HCT116 (cell line): Measurements from ENCODE around the gene COA8. TPM values are rescaled to one million over a fixed set of nuclear protein-coding genes. Genes with fewer than 3 reads are reported as not detected.

ENCODE experiments used
- ATAC-seq: fragments of 200-7000 bp; cut with Tn5 transposase; 2 replicates; pipeline ENCODE4 v1.9.1; 2020; ENCODE audit warnings: mild to moderate bottlenecking, moderate library complexity
- BruUV-seq: library from RNA; stranded (reverse); fragments of 400-500 nt; replicated peaks from 2 replicates; lab custom pipeline; 2021; lab: Mats Ljungman, UMichigan
- CTCF ChIA-PET: fragments of 300-600 bp; sonication (Branson Sonifier 250); formaldehyde crosslinking; loops from one replicate; lab custom pipeline; 2021; ENCODE audit warnings: antibody characterized with exemption; lab: Charles Lee
- POLR2A ChIA-PET: fragments of 300-600, 350-600 bp; sonication (Branson Sonifier 250); formaldehyde crosslinking; loops from one replicate; lab custom pipeline; 2021; ENCODE audit warnings: antibody characterized with exemption; lab: Charles Lee
- RAD21 ChIA-PET, 2 experiments: fragments of 300-600 bp; sonication (Branson Sonifier 250); formaldehyde crosslinking; loops; one replicate each; lab custom pipeline; 2023; ENCODE audit warnings: low total read pairs in 2 of 2; ENCODE audit not compliant: uncharacterized antibody in 2 of 2, unreplicated experiment in 2 of 2, low non-redundant PET in 1 of 2; lab: Charles Lee
- DNase-seq: peaks from one replicate; pipeline ENCODE4 v3.0.0-alpha.2; 2010; ENCODE audit warnings: low read depth, low spot score
- H2AFZ ChIP-seq: fragments of 200-600 bp; shearing (Covaris generic), sonication (generic); 2 replicates; pipeline ENCODE4 v1.6.1; 2017; ENCODE audit warnings: low read depth, mixed run types, mixed read lengths, antibody characterized with exemption, low read length; ENCODE audit not compliant: poor library complexity, severe bottlenecking
- H3K27ac ChIP-seq: 2 replicates; pipeline ENCODE4 v1.5.1; 2012; ENCODE audit warnings: low read depth, low read length
- H3K27me3 ChIP-seq: fragments of 200-600 bp; sonication (generic); 2 replicates; pipeline ENCODE4 v1.6.1; 2016; ENCODE audit warnings: mixed run types, low read length, mixed read lengths; ENCODE audit not compliant: insufficient read depth
- H3K36me3 ChIP-seq, 2 experiments: fragments of 200-500 bp in 1 of 2; fragments of 200-600 bp in 1 of 2; sonication (Bioruptor generic) in 1 of 2; sonication (generic) in 1 of 2; 2 replicates each; pipeline versions ENCODE4 v1.5.1 to v1.6.1; 2014 to 2016; ENCODE audit warnings: low read length in 2 of 2, inconsistent platforms in 1 of 2, mixed read lengths in 1 of 2, mixed run types in 1 of 2; ENCODE audit not compliant: insufficient read depth in 2 of 2, control insufficient read depth in 1 of 2
- H3K4me1 ChIP-seq, 2 experiments: fragments of 200-600 bp in 1 of 2; sonication (generic) in 1 of 2; 2 replicates each; pipeline versions ENCODE4 v1.5.1 to v1.6.1; 2012 to 2017; ENCODE audit warnings: low read length in 2 of 2, inconsistent platforms in 1 of 2, mild to moderate bottlenecking in 1 of 2, mixed read lengths in 1 of 2, mixed run types in 1 of 2, moderate library complexity in 1 of 2; ENCODE audit not compliant: insufficient read depth in 2 of 2, control insufficient read depth in 1 of 2
- H3K4me2 ChIP-seq: fragments of 200-600 bp; sonication (generic); 2 replicates; pipeline ENCODE4 v1.6.1; 2017; ENCODE audit warnings: mixed run types, low read length, mixed read lengths
- H3K4me3 ChIP-seq, 2 experiments: fragments of 200-600 bp in 1 of 2; sonication (generic) in 1 of 2; replicated peaks in 1 of 2; 2 replicates each; pipeline ENCODE4 v1.5.1; 2011 to 2016; ENCODE audit warnings: low read length in 2 of 2, control low read depth in 1 of 2, low read depth in 1 of 2, mild to moderate bottlenecking in 1 of 2, mixed read lengths in 1 of 2, mixed run types in 1 of 2
- H3K79me2 ChIP-seq: fragments of 200-600 bp; sonication (generic); 2 replicates; pipeline ENCODE4 v1.6.1; 2017; ENCODE audit warnings: mild to moderate bottlenecking, mixed run types, low read length, moderate library complexity, mixed read lengths; ENCODE audit not compliant: insufficient read depth
- H3K9ac ChIP-seq: fragments of 200-600 bp; sonication (generic); 2 replicates; pipeline ENCODE4 v1.6.1; 2016; ENCODE audit warnings: low read length, mixed read lengths
- H3K9me2 ChIP-seq: fragments of 200-600 bp; sonication (generic), shearing (Covaris generic); 2 replicates; pipeline ENCODE4 v1.6.1; 2017; ENCODE audit warnings: mixed run types, mild to moderate bottlenecking, moderate library complexity; ENCODE audit not compliant: insufficient read depth
- H3K9me3 ChIP-seq, 2 experiments: fragments of 200-500 bp in 1 of 2; fragments of 200-600 bp in 1 of 2; sonication (Bioruptor generic) in 1 of 2; sonication (generic) in 1 of 2; 2 replicates each; pipeline ENCODE4 v1.6.1; 2014 to 2017; ENCODE audit warnings: low read length in 2 of 2, mixed read lengths in 2 of 2, inconsistent platforms in 1 of 2, low read depth in 1 of 2, mild to moderate bottlenecking in 1 of 2, mixed run types in 1 of 2, moderate library complexity in 1 of 2; ENCODE audit not compliant: control insufficient read depth in 1 of 2, insufficient read depth in 1 of 2
- H4K20me1 ChIP-seq: fragments of 200-600 bp; sonication (generic), shearing (Covaris generic); 2 replicates; pipeline ENCODE4 v1.6.1; 2017; ENCODE audit warnings: mixed run types, mild to moderate bottlenecking, moderate library complexity; ENCODE audit not compliant: insufficient read depth
- ELF1 ChIP-seq: IDR thresholded peaks from 2 replicates; pipeline ENCODE4 v1.6.1; 2012; ENCODE audit warnings: low read depth, borderline replicate concordance
- JUND ChIP-seq: IDR thresholded peaks from 2 replicates; pipeline ENCODE4 v1.6.1; 2012
- SRF ChIP-seq: IDR thresholded peaks from 2 replicates; pipeline ENCODE4 v1.6.1; 2012; ENCODE audit warnings: low read depth
- TCF7L2 ChIP-seq: IDR thresholded peaks from 2 replicates; pipeline ENCODE4 v1.7.0; 2011; ENCODE audit warnings: borderline replicate concordance, inconsistent platforms; ENCODE audit not compliant: insufficient read depth, insufficient read length; ENCODE audit errors: extremely low read depth
- YY1 ChIP-seq: IDR thresholded peaks from 2 replicates; pipeline ENCODE4 v1.6.1; 2011; ENCODE audit warnings: low read length, low read depth, moderate library complexity, mild to moderate bottlenecking; ENCODE audit not compliant: insufficient replicate concordance; ENCODE audit errors: extremely low read depth
- ZFX ChIP-seq: fragments of 450-650 bp; IDR thresholded peaks from 2 replicates; pipeline ENCODE4 v1.6.1; 2017
- intact Hi-C: fragments of 100-400 bp; cut with micrococcal nuclease; formaldehyde crosslinking; loops from 2 replicates; pipeline ENCODE4 v1.10.0; 2022
- total RNA-seq: library from RNA; stranded (reverse); gene quantifications from one replicate; pipeline ENCODE4 v1.2.1, GENCODE V29; 2021; ENCODE audit not compliant: unreplicated experiment
- TF ChIP-seq, protein P1 (sequence below), 3 experiments: fragments of 200-600 bp in 1 of 3; sonication (generic) in 1 of 3; IDR thresholded peaks in 2 of 3; conservative IDR thresholded peaks in 1 of 3; 2 replicates each; pipeline ENCODE4 v1.5.1; 2012 to 2017; ENCODE audit warnings: low read depth in 2 of 3, low read length in 2 of 3, antibody characterized with exemption in 1 of 3, borderline replicate concordance in 1 of 3, control low read depth in 1 of 3, mild to moderate bottlenecking in 1 of 3, mixed read lengths in 1 of 3, mixed run types in 1 of 3, moderate library complexity in 1 of 3; ENCODE audit not compliant: insufficient read depth in 1 of 3
- TF ChIP-seq, protein P2 (sequence below): IDR thresholded peaks from 2 replicates; pipeline ENCODE4 v1.6.1; 2011; ENCODE audit warnings: mild to moderate bottlenecking, low read length, moderate library complexity; ENCODE audit not compliant: insufficient replicate concordance; ENCODE audit errors: extremely low read depth
- TF ChIP-seq, protein P3 (sequence below): IDR thresholded peaks from 2 replicates; pipeline ENCODE4 v1.6.1; 2012

The COA8 gene
- total RNA-seq, 1 experiment from 2014 or later, result 29.4 TPM

DNA sequence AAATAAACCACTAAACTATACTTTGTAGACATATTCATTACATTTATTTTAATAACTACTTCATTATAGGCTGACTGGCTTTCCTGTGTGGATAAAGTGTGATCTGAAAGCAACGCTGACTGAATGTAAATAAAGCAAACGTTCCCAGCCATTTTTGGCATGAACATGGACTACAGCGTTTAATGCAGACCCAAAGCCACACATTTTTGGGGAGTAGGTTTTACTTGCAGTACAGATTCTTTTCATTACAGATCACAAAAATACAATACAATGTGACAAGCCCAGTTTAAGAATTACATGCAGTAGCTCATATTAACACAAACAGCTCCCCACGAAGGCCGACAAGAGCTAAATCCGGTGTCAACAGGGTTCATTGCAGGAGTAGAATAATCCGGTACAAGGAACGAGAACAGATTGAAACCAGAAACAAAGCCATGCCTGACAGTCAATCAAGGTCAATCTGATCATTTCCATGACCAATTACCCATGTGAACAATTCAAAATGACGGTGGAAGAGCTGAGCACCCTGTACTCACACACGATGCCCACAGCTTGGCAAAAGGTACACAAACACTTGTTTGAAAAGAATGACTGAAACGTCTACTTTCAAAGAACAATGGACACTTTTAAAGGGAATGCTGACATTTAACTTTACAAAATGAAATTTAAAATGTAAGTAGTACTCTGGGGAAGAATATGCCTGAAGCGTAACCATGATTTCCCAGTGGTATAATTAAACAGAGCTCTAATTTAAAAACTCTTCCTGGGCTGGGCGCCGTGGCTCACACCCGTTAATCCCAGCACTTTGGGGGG, 5.6 kb upstream of the COA8 start (continued):
- TF ChIP-seq, protein P1, sequence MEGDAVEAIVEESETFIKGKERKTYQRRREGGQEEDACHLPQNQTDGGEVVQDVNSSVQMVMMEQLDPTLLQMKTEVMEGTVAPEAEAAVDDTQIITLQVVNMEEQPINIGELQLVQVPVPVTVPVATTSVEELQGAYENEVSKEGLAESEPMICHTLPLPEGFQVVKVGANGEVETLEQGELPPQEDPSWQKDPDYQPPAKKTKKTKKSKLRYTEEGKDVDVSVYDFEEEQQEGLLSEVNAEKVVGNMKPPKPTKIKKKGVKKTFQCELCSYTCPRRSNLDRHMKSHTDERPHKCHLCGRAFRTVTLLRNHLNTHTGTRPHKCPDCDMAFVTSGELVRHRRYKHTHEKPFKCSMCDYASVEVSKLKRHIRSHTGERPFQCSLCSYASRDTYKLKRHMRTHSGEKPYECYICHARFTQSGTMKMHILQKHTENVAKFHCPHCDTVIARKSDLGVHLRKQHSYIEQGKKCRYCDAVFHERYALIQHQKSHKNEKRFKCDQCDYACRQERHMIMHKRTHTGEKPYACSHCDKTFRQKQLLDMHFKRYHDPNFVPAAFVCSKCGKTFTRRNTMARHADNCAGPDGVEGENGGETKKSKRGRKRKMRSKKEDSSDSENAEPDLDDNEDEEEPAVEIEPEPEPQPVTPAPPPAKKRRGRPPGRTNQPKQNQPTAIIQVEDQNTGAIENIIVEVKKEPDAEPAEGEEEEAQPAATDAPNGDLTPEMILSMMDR (IDR thresholded peaks at IDR 0.05 in 2 of 3, conservative IDR thresholded peaks at IDR 0.05 in 1 of 3; ENCODE audit: borderline replicate concordance in 1 of 3, insufficient read depth in 1 of 3, low read depth in 2 of 3, low read length in 2 of 3), result no peak

DNA sequence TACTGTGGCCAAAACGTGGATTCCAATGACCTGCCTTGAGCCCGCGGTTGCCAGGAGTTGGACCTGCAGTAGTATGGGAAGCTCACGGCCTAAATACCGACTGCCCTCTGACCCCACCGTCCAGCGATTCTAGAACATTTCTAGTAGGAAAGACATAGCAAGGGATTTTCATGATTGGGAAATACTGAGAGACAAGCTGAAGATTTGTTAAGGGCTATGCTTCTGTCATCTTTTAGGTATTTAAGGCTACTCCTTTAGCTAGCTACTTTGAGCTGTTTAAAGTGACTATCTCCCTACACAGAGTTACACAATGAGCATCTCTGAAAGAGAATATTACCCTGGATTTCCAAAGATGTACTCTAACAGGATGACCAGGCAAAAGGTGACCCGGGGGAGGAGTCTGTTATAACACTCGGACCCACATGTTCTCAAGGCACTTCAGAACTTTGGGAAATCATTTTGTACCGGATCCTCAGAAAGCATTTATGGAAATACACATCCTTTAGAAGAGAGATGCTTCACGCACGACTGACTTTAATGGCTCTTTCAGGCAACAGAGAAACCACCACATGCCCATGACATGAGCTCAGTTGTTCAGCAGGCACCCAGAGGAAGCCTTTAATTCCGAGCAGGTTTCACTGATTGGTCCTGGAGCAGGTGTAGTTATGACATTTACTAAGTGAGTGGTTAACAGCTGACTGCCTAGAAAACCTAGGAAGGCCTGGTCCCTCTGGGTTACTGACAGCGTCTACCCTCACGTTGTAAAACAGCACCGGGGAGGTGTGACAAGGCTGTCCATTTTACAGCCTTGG, 4.5 kb upstream of the COA8 start:
- Histone ChIP-seq H2AFZ (no peak overlapping the region), H3K9me3 (no peaks in the 10 kb centered on the region), H3K27ac (no peak overlapping the region), H3K27me3 (no peaks in the 10 kb centered on the region), H3K4me3 (no peak overlapping the region), H3K4me1 (peaks cover 5 to 10% of the 10 kb centered on the region in 2 experiments), H3K36me3 (peaks cover 13 to 27% of the 10 kb centered on the region in 2 experiments; a peak in 3 of 4 replicates), H3K4me2 (no peak overlapping the region), H4K20me1 (peaks cover 10% of the 10 kb centered on the region; the same call in 1 of the 2 replicates), H3K79me2 (peaks cover 65% of the 10 kb centered on the region), H3K9ac (no peak overlapping the region), H3K9me2 (no peaks in the 10 kb centered on the region)
- intact Hi-C loops, result no loop called here
- CTCF ChIA-PET, result no interaction called here
- no TSS peak for BruUV-seq
- POLR2A ChIA-PET, result no interaction called here
- no peak for ATAC-seq
- no peak for DNase-seq
- RAD21 ChIA-PET, result no interaction called here
- TF ChIP-seq SRF (no peak), JUND (no peak), YY1 (no peak), ZFX (no peak), ELF1 (no peak), TCF7L2 (no peak)
- TF ChIP-seq, protein P1 (IDR thresholded peaks at IDR 0.05 in 2 of 3, conservative IDR thresholded peaks at IDR 0.05 in 1 of 3; ENCODE audit: borderline replicate concordance in 1 of 3, insufficient read depth in 1 of 3, low read depth in 2 of 3, low read length in 2 of 3), result no peak
- TF ChIP-seq, protein P2, sequence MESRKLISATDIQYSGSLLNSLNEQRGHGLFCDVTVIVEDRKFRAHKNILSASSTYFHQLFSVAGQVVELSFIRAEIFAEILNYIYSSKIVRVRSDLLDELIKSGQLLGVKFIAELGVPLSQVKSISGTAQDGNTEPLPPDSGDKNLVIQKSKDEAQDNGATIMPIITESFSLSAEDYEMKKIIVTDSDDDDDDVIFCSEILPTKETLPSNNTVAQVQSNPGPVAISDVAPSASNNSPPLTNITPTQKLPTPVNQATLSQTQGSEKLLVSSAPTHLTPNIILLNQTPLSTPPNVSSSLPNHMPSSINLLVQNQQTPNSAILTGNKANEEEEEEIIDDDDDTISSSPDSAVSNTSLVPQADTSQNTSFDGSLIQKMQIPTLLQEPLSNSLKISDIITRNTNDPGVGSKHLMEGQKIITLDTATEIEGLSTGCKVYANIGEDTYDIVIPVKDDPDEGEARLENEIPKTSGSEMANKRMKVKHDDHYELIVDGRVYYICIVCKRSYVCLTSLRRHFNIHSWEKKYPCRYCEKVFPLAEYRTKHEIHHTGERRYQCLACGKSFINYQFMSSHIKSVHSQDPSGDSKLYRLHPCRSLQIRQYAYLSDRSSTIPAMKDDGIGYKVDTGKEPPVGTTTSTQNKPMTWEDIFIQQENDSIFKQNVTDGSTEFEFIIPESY, result no peak
- TF ChIP-seq, protein P3, sequence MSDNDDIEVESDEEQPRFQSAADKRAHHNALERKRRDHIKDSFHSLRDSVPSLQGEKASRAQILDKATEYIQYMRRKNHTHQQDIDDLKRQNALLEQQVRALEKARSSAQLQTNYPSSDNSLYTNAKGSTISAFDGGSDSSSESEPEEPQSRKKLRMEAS, result no peak
